HG03439 (cell line): Measurements from ENCODE around the gene AQP6.

Experiments used
- ATAC-seq: cut with Tn5 transposase; IDR thresholded peaks from one replicate; pipeline ENCODE4 v1.9.1; 2021; ENCODE audit warnings: mild to moderate bottlenecking, moderate library complexity; ENCODE audit not compliant: unreplicated experiment

Gene AQP6

GRCh38 chr12:49955899-49956662, 16.7 kb upstream of the AQP6 start:
- ATAC-seq = no peak

GRCh38 chr12:49956663-49957569, 15.8 kb upstream of the AQP6 start:
- ATAC-seq = no peak

- no peak for ATAC-seq
Observed at GRCh38 chr12:49957570-49957967, 15.2 kb upstream of the AQP6 start.

GRCh38 chr12:49959685-49960473, 12.9 kb upstream of the AQP6 start:
- ATAC-seq = no peak

GRCh38 chr12:49960474-49961110, 12.2 kb upstream of the AQP6 start:
- no peak for ATAC-seq

GRCh38 chr12:49961111-49961922, 11.4 kb upstream of the AQP6 start, which contains the start of gene AQP5:
Gene AQP5 (plus strand): TSS chr12:49961872. CDS start chr12:49962018, 146 bp downstream.
- ATAC-seq = no peak

- no peak for ATAC-seq
Observed at GRCh38 chr12:49961993-49962764, 10.6 kb upstream of the AQP6 start.

- no peak for ATAC-seq
Observed at GRCh38 chr12:49962861-49963765, 9.6 kb upstream of the AQP6 start.

- no peak for ATAC-seq
Observed at GRCh38 chr12:49963976-49964815, 8.6 kb upstream of the AQP6 start.

GRCh38 chr12:49964849-49965624, 7.7 kb upstream of the AQP6 start:
- ATAC-seq = no peak

- no peak for ATAC-seq
Observed at GRCh38 chr12:49965836-49966235, 6.9 kb upstream of the AQP6 start.

GRCh38 chr12:49966511-49967041, 6.2 kb upstream of the AQP6 start:
- ATAC-seq = no peak

GRCh38 chr12:49967042-49967776, 5.5 kb upstream of the AQP6 start:
- peak; percentile 60 for ATAC-seq

GRCh38 chr12:49967777-49968250, 4.9 kb upstream of the AQP6 start:
- ATAC-seq = no peak

GRCh38 chr12:49968471-49968870, 4.3 kb upstream of the AQP6 start:
- ATAC-seq = no peak
